K562 (cell line): ENCODE results near the gene WDR1. TPM values are rescaled to one million over a fixed set of nuclear protein-coding genes. Genes with fewer than 3 reads are reported as not detected.
A peak's percentile ranks its signal among the peaks of the same experiment; 100 is the strongest.

Experiments
- CBX3 ChIP-seq, 2 experiments: IDR thresholded peaks; 1 replicate in 1 of 2; 2 replicates in 1 of 2; pipeline ENCODE4 v1.6.1; 2012; ENCODE audit warnings: inconsistent platforms in 2 of 2, low read length in 2 of 2, borderline replicate concordance in 1 of 2, control low read depth in 1 of 2
- DMBX1 ChIP-seq: fragments of 250-450 bp; sonication (Bioruptor Pico); IDR thresholded peaks from 2 replicates; pipeline ENCODE4 v1.8.0; 2022; ENCODE audit warnings: inconsistent platforms, mild to moderate bottlenecking, moderate library complexity, borderline replicate concordance
- EHMT2 ChIP-seq: fragments of 450-650 bp; IDR thresholded peaks from 2 replicates; pipeline ENCODE4 v1.6.1; 2018; ENCODE audit warnings: antibody characterized with exemption
- ESRRA ChIP-seq: fragments of 450-650 bp; IDR thresholded peaks from 2 replicates; pipeline ENCODE4 v1.6.1; 2014; ENCODE audit warnings: low read depth, mild to moderate bottlenecking, moderate library complexity, borderline replicate concordance
- GABPB2 ChIP-seq: fragments of 250-450 bp; sonication (Bioruptor Pico); conservative IDR thresholded peaks from 2 replicates; pipeline ENCODE4 v1.5.1; 2021; ENCODE audit warnings: mild to moderate bottlenecking
- RAD21 ChIP-seq, 2 experiments: fragments of 250-450 bp in 1 of 2; fragments of 450-650 bp in 1 of 2; sonication (Bioruptor Pico) in 1 of 2; formaldehyde crosslinking in 1 of 2; IDR thresholded peaks in 1 of 2; conservative IDR thresholded peaks in 1 of 2; 2 replicates each; pipeline versions ENCODE4 v1.4.0 to v1.8.0; 2020 to 2022; ENCODE audit warnings: mild to moderate bottlenecking in 2 of 2, moderate library complexity in 1 of 2
- SMARCA4 ChIP-seq: fragments of 450-650 bp; IDR thresholded peaks from 2 replicates; pipeline ENCODE4 v1.6.1; 2016
- STAG1 ChIP-seq: sonication (generic); formaldehyde crosslinking; IDR thresholded peaks from 2 replicates; pipeline ENCODE4 v1.5.0; 2020; ENCODE audit warnings: missing genetic modification reagents, borderline replicate concordance
- YBX1 ChIP-seq: fragments of 450-650 bp; IDR thresholded peaks from 2 replicates; pipeline ENCODE4 v1.7.1; 2016; ENCODE audit warnings: mild to moderate bottlenecking
- ZNF766 ChIP-seq: fragments of 200-800 bp; sonication (Bioruptor generic); conservative IDR thresholded peaks from 2 replicates; pipeline ENCODE4 v1.6.1; 2016; ENCODE audit warnings: missing genetic modification characterization, missing compliant biosample characterization
- polyA plus RNA-seq, 8 experiments: library from polyadenylated mRNA; depleted of rRNA in 4 of 8; stranded (reverse) in 5 of 8; unstranded in 3 of 8; fragments of >200 nt; fragmentation: Nextera tagmentation in 2 of 8; fragmentation: Illumina TruSeq in 1 of 8; extraction: Ambion mirVana in 2 of 8; extraction: Trizol in 1 of 8; gene quantifications; 2 replicates each; pipeline versions ENCODE4 v1.2.1 to v1.2.3, GENCODE V29; 2011 to 2014; ENCODE audit warnings: inconsistent platforms in 1 of 8, missing spikeins in 1 of 8
- total RNA-seq, 7 experiments: library from RNA; depleted of rRNA in 6 of 7; stranded (reverse); fragments of >200 nt in 6 of 7; fragmentation: Illumina TruSeq in 2 of 7; extraction: Trizol in 2 of 7; gene quantifications; 2 replicates each; pipeline versions ENCODE4 v1.2.1 to v1.2.3, GENCODE V29; 2011 to 2021; ENCODE audit warnings: low replicate concordance in 1 of 7
- TF ChIP-seq, protein P1 (sequence below), 2 experiments: fragments of 200-800 bp in 1 of 2; sonication (Bioruptor generic) in 1 of 2; sonication (generic) in 1 of 2; formaldehyde crosslinking in 1 of 2; IDR thresholded peaks in 1 of 2; conservative IDR thresholded peaks in 1 of 2; 2 replicates each; pipeline versions ENCODE4 v1.5.0 to v1.6.1; 2016 to 2020; ENCODE audit warnings: missing compliant biosample characterization in 1 of 2, missing genetic modification characterization in 1 of 2, missing genetic modification reagents in 1 of 2

Gene WDR1
- total and polyA plus RNA-seq, 9 of the 15 experiments (the other 6 are each of a cell fraction or from before 2014, with no cell fraction given), result 16.1 to 213 (median 125) TPM

DNA sequence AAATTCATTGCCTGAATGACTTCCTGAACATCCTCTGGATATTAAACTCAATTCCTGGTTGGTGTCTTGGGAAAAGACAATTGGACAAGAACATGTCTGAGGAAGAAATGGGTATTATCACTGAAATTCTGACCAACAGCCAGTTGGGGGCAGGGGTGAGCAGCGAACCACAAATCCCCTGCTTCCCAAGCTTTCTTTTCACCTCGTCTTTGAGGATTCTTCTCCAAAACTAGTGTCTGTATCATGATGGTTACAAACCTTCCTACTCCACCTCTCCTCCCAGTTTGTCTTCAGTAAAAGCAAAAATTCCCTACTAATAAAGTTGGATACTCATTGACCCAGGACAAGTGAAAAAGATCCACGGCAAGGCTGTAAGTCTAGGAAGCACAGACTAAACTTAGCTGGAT lies 48.3 kb upstream of the WDR1 start (continued):
- TF ChIP-seq SMARCA4 (peak; percentile 37; the same call in 1 of the 2 replicates), ESRRA (peak; percentile 18; the same call in 1 of the 2 replicates), EHMT2 (peak; percentile 19; the same call in 1 of the 2 replicates), ZNF766 (CRISPR knock-in tag) (no peak), GABPB2 (CRISPR knock-in tag) (no peak), STAG1 (CRISPR knock-in tag) (peak; percentile 52; the same call in 1 of the 2 replicates), YBX1 (no peak), RAD21 (CRISPR knock-in tag; conservative IDR thresholded peaks at IDR 0.05 in 1 of 2, IDR thresholded peaks at IDR 0.05 in 1 of 2) (peak; percentile 89 to 96), DMBX1 (CRISPR knock-in tag) (peak; percentile 60), CBX3 (IDR thresholded peaks at IDR 0.05; ENCODE audit: borderline replicate concordance in 1 of 2, low read length in 2 of 2) (peak in 1 of 2 experiments; percentile 50; a peak in 1 of 3 replicates)
- TF ChIP-seq, protein P1, sequence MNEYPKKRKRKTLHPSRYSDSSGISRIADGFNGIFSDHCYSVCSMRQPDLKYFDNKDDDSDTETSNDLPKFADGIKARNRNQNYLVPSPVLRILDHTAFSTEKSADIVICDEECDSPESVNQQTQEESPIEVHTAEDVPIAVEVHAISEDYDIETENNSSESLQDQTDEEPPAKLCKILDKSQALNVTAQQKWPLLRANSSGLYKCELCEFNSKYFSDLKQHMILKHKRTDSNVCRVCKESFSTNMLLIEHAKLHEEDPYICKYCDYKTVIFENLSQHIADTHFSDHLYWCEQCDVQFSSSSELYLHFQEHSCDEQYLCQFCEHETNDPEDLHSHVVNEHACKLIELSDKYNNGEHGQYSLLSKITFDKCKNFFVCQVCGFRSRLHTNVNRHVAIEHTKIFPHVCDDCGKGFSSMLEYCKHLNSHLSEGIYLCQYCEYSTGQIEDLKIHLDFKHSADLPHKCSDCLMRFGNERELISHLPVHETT (CRISPR knock-in tag; conservative IDR thresholded peaks at IDR 0.05 in 1 of 2, IDR thresholded peaks at IDR 0.05 in 1 of 2), result peak in 1 of 2 experiments; percentile 75; a peak in 2 of 4 replicates
